Immature natural killer cell (primary cell): ENCODE data around the gene CCR6. TPM values are rescaled to one million over a fixed set of nuclear protein-coding genes. Genes with fewer than 3 reads are reported as not detected.
"Not testable (repeated sequence)": the region's sequence is repeated elsewhere in the genome, so short reads cannot be mapped to it uniquely, and the experiment has no call there.

ENCODE experiments used
- DNase-seq, 3 donors: peaks; one replicate each; pipeline ENCODE4 v3.0.0; 2022; ENCODE audit warnings: mixed read lengths in 1 of 3
- H3K27ac Mint-ChIP-seq, 6 donors: one replicate each; pipeline ENCODE4 v1.8.0; 2020; ENCODE audit warnings: mixed read lengths in 6 of 6, mild to moderate bottlenecking in 5 of 6, inconsistent platforms in 4 of 6, moderate library complexity in 3 of 6
- H3K27me3 Mint-ChIP-seq, 3 donors: one replicate each; pipeline ENCODE4 v1.8.0; 2020 to 2021; ENCODE audit warnings: low read depth in 3 of 3, mild to moderate bottlenecking in 3 of 3, mixed read lengths in 3 of 3, moderate library complexity in 3 of 3, inconsistent platforms in 1 of 3
- H3K36me3 Mint-ChIP-seq, 3 donors: one replicate each; pipeline ENCODE4 v1.8.0; 2020; ENCODE audit warnings: mixed read lengths in 3 of 3, inconsistent platforms in 2 of 3, mild to moderate bottlenecking in 2 of 3
- H3K4me1 Mint-ChIP-seq, 2 donors: one replicate each; pipeline ENCODE4 v1.8.0; 2020; ENCODE audit warnings: inconsistent platforms in 2 of 2, mild to moderate bottlenecking in 2 of 2, mixed read lengths in 2 of 2, moderate library complexity in 1 of 2
- H3K4me3 Mint-ChIP-seq, 5 donors: one replicate each; pipeline ENCODE4 v1.8.0; 2020; ENCODE audit warnings: mild to moderate bottlenecking in 5 of 5, mixed read lengths in 5 of 5, inconsistent platforms in 3 of 5, moderate library complexity in 3 of 5
- H3K9me3 Mint-ChIP-seq, 6 donors: one replicate each; pipeline ENCODE4 v1.8.0; 2020; ENCODE audit warnings: mild to moderate bottlenecking in 6 of 6, mixed read lengths in 6 of 6, inconsistent platforms in 4 of 6, moderate library complexity in 3 of 6
- polyA plus RNA-seq, 3 donors: library from polyadenylated mRNA; unstranded; fragments of 300-500 nt; fragmentation: Illumina TruSeq; gene quantifications; one replicate each; pipeline ENCODE4 v1.2.3, GENCODE V29; 2021

Gene CCR6
- polyA plus RNA-seq, 3 donors from 2014 or later: 0.79 to 2.3 (median 1.8) TPM

DNA sequence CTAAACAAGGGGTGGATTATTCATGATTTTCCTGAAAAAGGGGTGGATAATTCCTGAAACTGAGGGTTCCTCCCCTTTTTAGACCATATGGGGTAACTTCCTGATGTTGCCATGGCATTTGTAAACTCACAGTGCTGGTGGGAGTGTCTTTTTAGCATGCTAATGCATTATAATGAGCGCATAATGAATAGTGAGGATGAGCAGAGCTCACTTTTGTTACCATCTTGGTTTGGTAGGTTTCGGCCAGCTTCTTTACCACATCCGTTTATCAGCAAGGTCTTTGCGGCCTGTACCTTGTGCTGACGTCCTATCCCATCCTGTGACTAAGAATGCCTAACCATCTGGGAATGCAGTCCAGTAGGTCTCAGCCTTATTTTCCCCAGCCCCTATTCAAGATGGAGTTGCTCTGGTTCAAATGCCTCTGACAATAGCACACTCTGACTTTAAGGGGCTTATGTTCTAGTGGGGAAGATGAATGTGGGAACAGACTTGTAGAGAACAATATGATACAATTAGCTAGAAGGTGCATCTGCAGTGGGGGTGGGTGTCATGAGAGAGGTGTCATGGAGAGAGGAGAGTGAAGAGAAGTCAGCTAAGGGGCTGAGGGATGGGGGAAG is 39.1 kb downstream of the CCR6 start:
- Mint-ChIP-seq H3K36me3 (no peaks in the 10 kb centered on the region), H3K27ac (no peak overlapping the region), H3K27me3 (peaks cover 0 to 7% (median 6%) of the 10 kb centered on the region in 3 donors), H3K4me1 (no peaks in the 10 kb centered on the region), H3K9me3 (peaks cover 0 to 1% (median 0%) of the 10 kb centered on the region in 6 donors), H3K4me3 (no peak overlapping the region)
- DNase-seq: no peak

GRCh38 chr6:167162591-167162990 is 39.7 kb downstream of the CCR6 start:
- no peak overlapping the region for H3K4me3 Mint-ChIP-seq
- H3K4me1 Mint-ChIP-seq: no peaks in the 10 kb centered on the region
- DNase-seq: no peak
- peaks cover 0 to 7% (median 6%) of the 10 kb centered on the region in 3 donors for H3K27me3 Mint-ChIP-seq
- H3K36me3 Mint-ChIP-seq: no peaks in the 10 kb centered on the region
- H3K9me3 Mint-ChIP-seq: peaks cover 0 to 1% (median 0%) of the 10 kb centered on the region in 6 donors
- no peak overlapping the region for H3K27ac Mint-ChIP-seq

DNA sequence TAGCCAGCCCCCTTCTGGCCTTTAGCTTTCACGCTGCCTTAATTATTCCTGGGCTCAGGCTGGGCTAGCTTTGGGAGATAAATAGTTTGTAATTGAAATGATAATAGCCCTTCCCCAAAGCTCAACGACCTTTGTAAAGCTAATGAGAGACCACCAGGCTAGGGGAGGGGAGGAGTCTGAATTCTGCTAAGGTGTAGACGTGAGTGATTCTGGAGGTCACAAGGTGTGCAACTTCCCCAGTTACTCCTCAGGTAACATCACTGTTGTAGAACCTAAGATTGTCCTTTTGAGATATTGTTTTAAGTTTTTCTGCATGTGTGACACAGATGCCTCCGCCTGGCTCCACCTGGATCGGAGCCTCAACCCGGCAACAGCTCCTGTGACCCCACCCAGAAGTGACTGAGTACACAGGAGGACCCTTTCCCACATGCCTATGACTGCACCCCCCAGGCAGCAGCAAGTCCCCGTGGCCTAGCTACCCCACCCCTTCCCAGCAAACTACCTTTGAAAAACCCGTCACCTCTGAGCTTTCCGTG is 40.6 kb downstream of the CCR6 start:
- Mint-ChIP-seq H3K27me3 (peaks cover 0 to 7% (median 6%) of the 10 kb centered on the region in 3 donors), H3K4me3 (no peak overlapping the region), H3K27ac (no peak overlapping the region), H3K4me1 (no peaks in the 10 kb centered on the region), H3K36me3 (no peaks in the 10 kb centered on the region), H3K9me3 (peaks cover 0 to 1% (median 0%) of the 10 kb centered on the region in 6 donors)
- DNase-seq: no peak

DNA sequence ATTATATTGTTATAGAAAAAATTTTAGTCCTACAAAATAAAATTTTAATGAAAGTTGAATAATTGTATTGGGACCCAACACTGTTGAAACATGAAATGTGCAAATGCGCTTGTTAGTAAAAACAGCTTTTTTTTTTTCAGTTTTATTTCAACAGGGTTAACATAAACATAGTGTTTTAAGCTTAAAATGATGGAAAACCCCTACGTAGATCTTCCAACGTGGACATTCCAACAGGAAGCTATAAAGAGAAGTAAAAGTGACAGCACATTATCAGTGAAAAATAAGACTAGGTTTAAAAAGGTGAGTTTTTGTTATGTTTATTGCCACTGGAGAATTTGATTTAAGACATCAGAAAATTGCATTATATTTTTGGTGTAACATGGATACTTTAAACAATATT is 41.4 kb downstream of the CCR6 start:
- Mint-ChIP-seq H3K27ac (no peak overlapping the region), H3K27me3 (peaks cover 0 to 9% (median 6%) of the 10 kb centered on the region in 3 donors), H3K4me3 (no peak overlapping the region), H3K9me3 (no peaks in the 10 kb centered on the region), H3K4me1 (no peaks in the 10 kb centered on the region), H3K36me3 (no peaks in the 10 kb centered on the region)
- DNase-seq: no peak

- Mint-ChIP-seq H3K36me3 (no peaks in the 10 kb centered on the region), H3K9me3 (no peaks in the 10 kb centered on the region), H3K27me3 (peaks cover 0 to 13% (median 6%) of the 10 kb centered on the region in 3 donors), H3K4me1 (no peaks in the 10 kb centered on the region), H3K27ac (peak overlapping the region in 1 of 6 donors; percentile 17), H3K4me3 (no peak overlapping the region)
- no peak for DNase-seq
Observed at GRCh38 chr6:167165858-167166471, 43.1 kb downstream of the CCR6 start.

- not testable (repeated sequence) for H3K4me3 Mint-ChIP-seq, H3K36me3 Mint-ChIP-seq, H3K4me1 Mint-ChIP-seq
Observed at GRCh38 chr6:167167699-167168098, 44.8 kb downstream of the CCR6 start.

GRCh38 chr6:167168296-167168695 is 45.4 kb downstream of the CCR6 start:
- H3K4me3 Mint-ChIP-seq, H3K9me3 Mint-ChIP-seq, DNase-seq, H3K36me3 Mint-ChIP-seq, H3K27ac Mint-ChIP-seq, H3K4me1 Mint-ChIP-seq: not testable (repeated sequence)
- H3K27me3 Mint-ChIP-seq: peaks cover 0 to 13% (median 6%) of the 10 kb centered on the region in 3 donors

More at GRCh38 chr6:167167699-167168098, 44.8 kb downstream of the CCR6 start:
- not testable (repeated sequence) for H3K9me3 Mint-ChIP-seq, DNase-seq, H3K27ac Mint-ChIP-seq
- H3K27me3 Mint-ChIP-seq: peaks cover 0 to 13% (median 6%) of the 10 kb centered on the region in 3 donors

DNA sequence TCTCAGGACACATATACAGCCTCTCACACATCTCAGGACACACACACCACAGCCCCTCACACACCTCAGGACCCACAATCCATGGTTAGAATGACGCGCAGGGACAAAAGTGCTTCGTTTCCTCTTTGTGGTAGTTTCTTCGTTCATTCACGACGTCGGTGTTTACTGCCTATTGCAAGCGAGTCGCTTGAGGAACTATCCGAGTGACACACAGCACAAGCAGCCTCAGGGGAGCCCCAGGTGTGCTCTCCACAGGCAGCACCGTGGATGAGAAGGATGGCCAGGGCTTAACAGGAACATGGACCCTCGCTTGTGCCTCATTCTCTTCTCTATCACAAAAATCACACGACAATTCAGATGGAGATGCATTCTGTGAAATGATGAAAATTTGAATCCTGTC is 47.0 kb downstream of the CCR6 start:
- peaks cover 0 to 13% (median 5%) of the 10 kb centered on the region in 3 donors for H3K27me3 Mint-ChIP-seq
- not testable (repeated sequence) for H3K27ac Mint-ChIP-seq, H3K9me3 Mint-ChIP-seq, H3K4me1 Mint-ChIP-seq, DNase-seq, H3K4me3 Mint-ChIP-seq, H3K36me3 Mint-ChIP-seq

- H3K4me3 Mint-ChIP-seq, H3K4me1 Mint-ChIP-seq, H3K36me3 Mint-ChIP-seq, DNase-seq, H3K27ac Mint-ChIP-seq, H3K27me3 Mint-ChIP-seq, H3K9me3 Mint-ChIP-seq: not testable (repeated sequence)
Observed at GRCh38 chr6:167171300-167171699, 48.4 kb downstream of the CCR6 start.

- not testable (repeated sequence) for H3K27ac Mint-ChIP-seq, H3K4me3 Mint-ChIP-seq
Observed at GRCh38 chr6:167172011-167172410, 49.1 kb downstream of the CCR6 start.

GRCh38 chr6:167177271-167177670 is 54.4 kb downstream of the CCR6 start:
- not testable (repeated sequence) for H3K4me3 Mint-ChIP-seq, H3K36me3 Mint-ChIP-seq, H3K9me3 Mint-ChIP-seq, H3K4me1 Mint-ChIP-seq, H3K27ac Mint-ChIP-seq, DNase-seq, H3K27me3 Mint-ChIP-seq

More at GRCh38 chr6:167172011-167172410, 49.1 kb downstream of the CCR6 start:
- not testable (repeated sequence) for DNase-seq, H3K9me3 Mint-ChIP-seq, H3K4me1 Mint-ChIP-seq, H3K27me3 Mint-ChIP-seq, H3K36me3 Mint-ChIP-seq

- H3K9me3 Mint-ChIP-seq, H3K4me1 Mint-ChIP-seq, H3K27ac Mint-ChIP-seq, DNase-seq, H3K4me3 Mint-ChIP-seq, H3K36me3 Mint-ChIP-seq, H3K27me3 Mint-ChIP-seq: not testable (repeated sequence)
Observed at GRCh38 chr6:167178896-167179655, 56.2 kb downstream of the CCR6 start.

GRCh38 chr6:167180086-167180485 is 57.2 kb downstream of the CCR6 start:
- H3K9me3 Mint-ChIP-seq, H3K4me3 Mint-ChIP-seq, H3K27ac Mint-ChIP-seq, DNase-seq, H3K27me3 Mint-ChIP-seq, H3K4me1 Mint-ChIP-seq, H3K36me3 Mint-ChIP-seq: not testable (repeated sequence)

GRCh38 chr6:167181351-167181750 is 58.5 kb downstream of the CCR6 start:
- H3K4me3 Mint-ChIP-seq, H3K27me3 Mint-ChIP-seq, DNase-seq, H3K36me3 Mint-ChIP-seq, H3K4me1 Mint-ChIP-seq, H3K9me3 Mint-ChIP-seq, H3K27ac Mint-ChIP-seq: not testable (repeated sequence)
